HG03039 (cell line): Measurements from ENCODE around the gene TULP4.

Experiments used
- ATAC-seq: cut with Tn5 transposase; IDR thresholded peaks from one replicate; pipeline ENCODE4 v1.9.1; 2021; ENCODE audit warnings: mild to moderate bottlenecking, moderate library complexity; ENCODE audit not compliant: unreplicated experiment

Gene TULP4

DNA sequence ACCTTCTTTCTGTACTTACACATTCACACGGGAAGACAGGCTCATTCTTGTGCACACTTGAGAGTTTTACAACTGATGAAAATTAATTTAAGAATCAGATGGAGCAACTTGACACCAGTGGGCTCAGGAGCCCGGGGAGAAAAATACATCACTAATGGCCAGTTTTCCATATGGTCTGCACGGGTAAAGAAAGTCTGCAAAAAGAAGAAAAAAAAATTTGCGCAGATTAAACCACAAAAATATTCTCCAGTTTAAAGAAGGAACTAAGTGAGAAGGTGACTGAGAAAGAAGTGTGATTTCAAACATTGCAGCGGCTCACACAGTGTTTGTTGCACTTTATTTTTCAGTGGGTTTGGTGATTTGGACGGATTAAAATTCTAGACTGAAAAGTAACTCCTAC is at the start of gene TULP4:
Gene TULP4 (plus strand): TSS at position 301 of the 400 bp plus-strand sequence. CDS start 1,552 bp downstream, outside the sequence.
- no peak for ATAC-seq

DNA sequence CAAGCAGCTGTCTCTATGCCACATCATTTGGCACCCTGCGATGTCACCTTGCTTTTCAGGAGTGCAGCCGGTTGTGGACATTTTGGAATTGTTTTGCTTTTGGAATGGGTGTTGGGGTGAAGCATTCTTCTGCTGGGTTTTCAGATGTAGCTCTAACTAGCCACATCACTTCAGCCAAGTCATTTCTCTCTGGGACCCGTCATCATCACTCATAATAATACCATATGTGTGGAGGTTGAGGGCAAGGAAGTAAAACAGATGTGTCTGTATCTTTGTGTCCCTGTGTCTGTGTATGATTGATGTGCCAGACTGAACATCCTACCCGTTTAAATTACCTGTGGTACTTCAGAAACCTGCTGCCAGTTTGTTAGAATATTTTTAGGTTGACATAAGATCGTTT is 49.5 kb upstream of the TULP4 start:
- ATAC-seq: no peak

DNA sequence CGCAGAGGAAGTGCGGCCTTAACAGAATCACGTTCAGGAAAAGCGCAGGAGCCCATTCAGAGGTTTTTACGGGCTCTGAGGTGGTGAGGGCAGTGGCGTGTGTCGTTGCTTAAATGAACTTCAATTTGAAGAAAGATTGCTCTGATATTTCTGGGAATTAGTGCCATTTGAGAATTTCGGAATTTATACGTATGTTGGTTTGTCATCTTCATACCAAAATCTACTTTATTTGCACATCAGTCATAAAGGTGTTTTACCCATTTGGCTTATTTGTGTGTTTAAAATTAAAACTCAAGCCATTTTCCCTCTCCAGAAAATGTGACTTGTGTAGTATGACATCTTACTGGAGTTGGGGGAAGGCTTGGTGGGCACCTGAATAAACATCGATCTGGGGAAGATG is 48.1 kb upstream of the TULP4 start:
- no peak for ATAC-seq

DNA sequence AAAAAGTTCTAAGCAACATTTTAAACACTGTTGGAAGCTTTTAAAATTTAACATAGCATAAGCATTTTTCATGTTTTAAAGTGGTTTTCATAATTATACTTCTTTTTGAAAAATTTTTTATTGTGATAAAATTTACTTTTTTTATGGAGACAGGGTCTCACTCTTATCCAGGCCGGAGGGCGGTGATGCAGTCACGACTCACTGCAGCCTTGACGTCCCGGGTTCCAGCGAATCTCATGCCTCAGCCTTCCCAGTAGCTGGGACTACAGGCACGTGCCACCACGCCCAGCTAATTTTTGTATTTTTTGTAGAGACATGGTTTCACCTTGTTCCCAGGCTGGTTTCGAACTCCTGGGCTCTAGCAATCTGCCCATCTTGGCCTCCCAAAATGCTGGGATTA is 46.1 kb upstream of the TULP4 start:
- ATAC-seq: no peak

GRCh38 chr6:158268361-158269147 is 43.7 kb upstream of the TULP4 start:
- ATAC-seq: no peak

GRCh38 chr6:158269657-158270056 is 42.6 kb upstream of the TULP4 start:
- ATAC-seq: no peak

- ATAC-seq: no peak
Observed at GRCh38 chr6:158270389-158271127, 41.7 kb upstream of the TULP4 start.

- ATAC-seq: no peak
Observed at GRCh38 chr6:158272324-158272723, 39.9 kb upstream of the TULP4 start.

DNA sequence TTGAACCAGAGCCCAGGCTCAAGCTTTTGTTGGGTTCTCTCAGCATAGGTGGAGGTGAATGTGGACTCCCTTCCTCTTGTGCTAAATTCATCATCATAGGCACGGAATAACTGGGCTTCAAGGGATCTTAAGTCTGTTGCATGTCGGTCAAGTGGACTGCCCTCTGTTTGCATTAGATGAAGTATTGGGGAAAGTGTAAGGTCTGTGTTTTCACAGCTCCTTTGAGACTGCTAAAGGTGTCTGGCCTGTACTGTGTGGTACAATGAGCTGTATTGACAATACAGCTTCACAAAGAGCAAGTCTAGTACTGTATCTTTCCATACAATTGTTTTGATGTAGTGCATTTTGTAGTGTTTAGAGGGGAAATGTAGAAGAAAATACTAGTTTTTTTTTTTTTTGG is 34.3 kb upstream of the TULP4 start:
- ATAC-seq: no peak

DNA sequence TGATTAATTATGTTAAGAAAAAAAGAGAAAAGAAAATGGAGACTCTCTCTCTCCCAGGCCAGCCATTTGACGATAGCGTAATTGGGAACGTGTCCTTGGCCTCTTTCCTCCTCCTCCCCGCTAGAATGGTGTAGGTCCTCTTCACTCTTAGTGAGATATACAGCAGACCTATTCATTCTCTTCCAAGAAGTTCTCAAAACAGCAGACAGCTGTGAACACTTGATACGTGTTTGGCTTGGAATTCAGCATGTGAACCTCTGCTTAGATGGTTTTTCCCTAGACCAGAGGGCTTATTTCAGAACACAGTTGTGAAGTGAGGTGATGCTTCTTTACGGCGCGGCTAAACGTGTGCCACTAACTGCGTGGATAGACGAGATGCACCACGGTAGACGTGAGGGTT is 32.6 kb upstream of the TULP4 start:
- ATAC-seq: no peak

DNA sequence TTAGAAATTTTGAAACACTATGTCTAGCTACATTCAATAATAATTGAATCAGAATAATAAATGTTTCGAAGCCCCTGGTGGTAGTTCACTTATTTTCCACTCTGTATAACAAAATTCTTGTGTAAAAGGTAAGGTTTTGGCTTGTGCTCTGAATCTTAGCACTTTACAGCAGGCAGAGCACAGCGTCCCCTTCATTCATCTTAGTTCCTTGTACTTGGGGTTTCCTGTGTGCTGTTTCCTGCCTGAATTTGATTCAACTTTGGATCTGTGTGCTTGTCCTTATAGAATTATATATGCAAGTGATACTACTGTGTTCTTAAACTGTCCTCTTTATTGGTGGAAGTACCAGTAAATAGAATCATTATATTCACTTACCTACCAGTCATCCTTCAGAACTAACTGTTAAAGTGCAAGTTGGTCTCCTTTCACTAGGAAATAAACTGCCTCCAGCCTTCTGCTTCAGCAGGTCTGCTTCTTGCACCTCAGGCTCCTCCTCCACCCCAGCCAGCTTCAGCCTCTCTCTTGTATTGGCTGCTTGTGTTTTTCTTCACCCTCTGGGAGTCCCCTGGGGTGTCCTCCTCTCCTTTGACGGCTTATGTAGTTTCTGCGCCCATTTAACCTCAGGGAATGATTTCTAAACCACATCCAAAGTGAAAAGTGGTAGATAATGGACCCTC is 28.8 kb upstream of the TULP4 start:
- ATAC-seq: no peak

- ATAC-seq: no peak
Observed at GRCh38 chr6:158284007-158284875, 28.0 kb upstream of the TULP4 start.

- ATAC-seq: no peak
Observed at GRCh38 chr6:158284876-158285655, 27.2 kb upstream of the TULP4 start.

- ATAC-seq: no peak
Observed at GRCh38 chr6:158285656-158286021, 26.6 kb upstream of the TULP4 start.

- ATAC-seq: no peak
Observed at GRCh38 chr6:158286413-158286812, 25.9 kb upstream of the TULP4 start.

DNA sequence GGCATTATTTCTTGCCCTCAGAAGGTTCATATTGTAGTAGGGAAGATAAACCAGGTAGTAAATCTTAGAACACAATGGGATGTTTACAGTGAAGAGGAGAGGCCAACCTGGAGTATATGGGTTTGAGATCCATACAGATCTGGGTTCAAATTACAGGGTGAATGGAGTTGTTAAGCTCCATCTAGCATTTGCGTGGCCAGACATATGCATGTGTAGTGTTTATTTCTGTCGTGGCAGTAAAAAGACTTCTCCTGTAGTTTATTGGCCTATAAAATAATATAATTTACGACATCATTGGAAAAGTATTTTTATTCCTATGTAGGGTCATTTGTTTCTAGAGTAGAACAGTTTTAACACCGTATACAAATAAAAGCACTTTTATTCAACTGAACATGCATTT is 25.2 kb upstream of the TULP4 start:
- no peak for ATAC-seq

DNA sequence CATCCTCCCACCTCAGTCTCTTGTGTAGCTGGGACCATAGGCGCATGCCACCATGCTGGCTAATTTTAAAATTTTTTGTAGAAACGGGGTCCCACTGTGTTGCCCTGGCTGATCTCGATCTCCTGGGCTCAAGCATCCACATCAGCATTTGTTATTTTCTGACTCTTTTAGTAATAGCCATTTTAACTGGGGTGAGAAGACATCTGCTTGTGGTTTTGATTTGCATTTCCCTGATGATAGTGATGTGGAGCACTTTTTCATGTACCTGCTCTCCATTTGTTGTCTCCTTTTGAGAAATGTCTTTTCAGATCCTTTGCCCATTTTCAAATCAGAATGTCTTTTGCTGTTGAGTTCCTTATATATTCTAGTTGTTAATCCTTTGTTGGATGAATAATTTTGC is 22.2 kb upstream of the TULP4 start:
- no peak for ATAC-seq

- peak; percentile 84 for ATAC-seq
Observed at GRCh38 chr6:158290659-158291058, 21.6 kb upstream of the TULP4 start.

DNA sequence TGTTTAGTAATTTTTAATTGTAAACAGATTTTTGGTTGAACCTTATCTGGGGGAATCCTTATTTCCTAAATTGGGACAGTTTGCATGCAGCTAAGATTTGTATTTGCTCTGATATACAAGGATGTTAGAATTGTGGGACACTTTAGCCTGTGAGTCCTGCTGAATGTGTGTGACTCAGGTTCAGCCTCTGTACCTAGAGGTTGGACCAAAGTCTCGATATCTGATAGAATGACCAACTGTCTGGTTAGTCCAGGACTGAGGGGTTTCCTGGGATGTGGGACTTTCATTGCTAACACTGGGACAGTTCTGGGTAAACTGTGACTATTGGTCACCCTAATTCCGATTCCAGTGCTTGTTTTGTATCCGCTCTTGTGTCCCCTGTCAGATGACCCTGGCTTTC is 20.2 kb upstream of the TULP4 start:
- no peak for ATAC-seq

DNA sequence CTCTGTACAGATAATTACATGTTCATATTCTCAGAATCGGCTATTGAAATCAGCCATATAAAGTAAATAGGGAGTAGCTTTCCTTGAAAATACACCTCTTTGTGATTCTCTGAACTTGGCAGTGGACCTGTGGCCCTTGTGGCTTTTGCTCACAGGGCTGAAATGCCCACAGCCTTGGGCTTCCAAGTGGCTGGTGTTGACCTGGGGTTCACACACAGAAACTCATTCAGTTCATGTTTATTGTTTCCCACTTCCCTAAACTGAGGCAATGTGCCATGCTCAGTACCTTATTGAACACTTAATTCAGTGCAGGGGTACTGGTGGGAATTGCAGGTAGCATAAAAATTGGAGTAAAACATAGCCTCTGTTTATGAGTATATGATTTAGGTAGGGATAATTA is 19.1 kb upstream of the TULP4 start:
- no peak for ATAC-seq
